Epithelial cell of proximal tubule (primary cell): ENCODE results near the gene SAMD4B. TPM values are rescaled to one million over a fixed set of nuclear protein-coding genes. Genes with fewer than 3 reads are reported as not detected.

Experiments used
- DNase-seq: peaks from one replicate; pipeline ENCODE4 v3.0.0-alpha.2; 2011; ENCODE audit warnings: low read depth
- H3K4me3 ChIP-seq: 2 replicates; pipeline ENCODE4 v1.5.1; 2011; ENCODE audit warnings: low read depth, mild to moderate bottlenecking, low read length
- CTCF ChIP-seq: conservative IDR thresholded peaks from 2 replicates; pipeline ENCODE4 v1.5.1; 2012; ENCODE audit warnings: low read depth, mild to moderate bottlenecking, low read length
- total RNA-seq: library from RNA; depleted of rRNA; stranded (reverse); fragments of >200 nt; gene quantifications from 2 replicates; pipeline ENCODE4 v1.2.3, GENCODE V29; 2015

Gene SAMD4B
- total RNA-seq, 1 donor from 2014 or later: 65.6 TPM

DNA sequence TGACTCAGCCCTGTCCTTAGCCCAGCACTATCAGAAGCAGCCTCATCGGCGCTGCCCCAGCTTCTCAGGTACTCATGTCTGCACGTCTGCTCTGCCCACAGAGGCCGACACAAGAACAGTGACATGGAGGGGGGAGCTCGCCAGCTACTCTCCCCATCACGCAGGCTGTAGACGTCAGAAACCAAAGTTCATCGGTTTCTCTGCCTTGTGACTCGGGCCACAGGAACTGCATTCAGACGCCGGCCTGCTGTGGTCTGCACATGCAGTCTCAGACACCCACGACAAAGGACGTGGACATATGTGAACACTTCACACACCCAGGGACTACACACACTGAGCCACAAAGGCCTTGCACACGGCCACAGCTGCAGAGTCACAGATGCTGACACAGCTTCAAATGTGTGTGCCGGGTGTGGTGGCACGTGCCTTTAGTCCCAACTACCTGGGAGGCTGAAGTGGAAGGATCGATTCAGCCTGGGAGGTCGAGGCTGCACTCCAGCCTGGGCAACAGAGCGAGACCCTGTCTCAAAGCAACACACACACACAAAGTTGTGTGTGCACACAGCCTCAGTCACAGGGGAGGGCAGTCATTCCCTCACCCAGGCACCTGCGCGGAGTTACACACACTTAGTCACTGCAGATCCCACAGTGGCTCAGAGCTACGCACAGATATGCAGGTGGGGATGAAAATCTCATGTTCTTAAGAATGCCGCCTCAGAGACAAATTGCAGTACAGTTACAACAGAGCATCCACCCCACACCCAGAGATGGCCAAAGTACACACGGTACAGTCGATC lies 59.5 kb downstream of the SAMD4B start:
- no peak for TF ChIP-seq CTCF
- DNase-seq: peak; percentile 80
- peak overlapping the region; percentile 54 for H3K4me3 ChIP-seq

- no peak for TF ChIP-seq CTCF
These were observed 60.4 kb downstream of the SAMD4B start for GRCh38 chr19:39402346-39403300.

DNA sequence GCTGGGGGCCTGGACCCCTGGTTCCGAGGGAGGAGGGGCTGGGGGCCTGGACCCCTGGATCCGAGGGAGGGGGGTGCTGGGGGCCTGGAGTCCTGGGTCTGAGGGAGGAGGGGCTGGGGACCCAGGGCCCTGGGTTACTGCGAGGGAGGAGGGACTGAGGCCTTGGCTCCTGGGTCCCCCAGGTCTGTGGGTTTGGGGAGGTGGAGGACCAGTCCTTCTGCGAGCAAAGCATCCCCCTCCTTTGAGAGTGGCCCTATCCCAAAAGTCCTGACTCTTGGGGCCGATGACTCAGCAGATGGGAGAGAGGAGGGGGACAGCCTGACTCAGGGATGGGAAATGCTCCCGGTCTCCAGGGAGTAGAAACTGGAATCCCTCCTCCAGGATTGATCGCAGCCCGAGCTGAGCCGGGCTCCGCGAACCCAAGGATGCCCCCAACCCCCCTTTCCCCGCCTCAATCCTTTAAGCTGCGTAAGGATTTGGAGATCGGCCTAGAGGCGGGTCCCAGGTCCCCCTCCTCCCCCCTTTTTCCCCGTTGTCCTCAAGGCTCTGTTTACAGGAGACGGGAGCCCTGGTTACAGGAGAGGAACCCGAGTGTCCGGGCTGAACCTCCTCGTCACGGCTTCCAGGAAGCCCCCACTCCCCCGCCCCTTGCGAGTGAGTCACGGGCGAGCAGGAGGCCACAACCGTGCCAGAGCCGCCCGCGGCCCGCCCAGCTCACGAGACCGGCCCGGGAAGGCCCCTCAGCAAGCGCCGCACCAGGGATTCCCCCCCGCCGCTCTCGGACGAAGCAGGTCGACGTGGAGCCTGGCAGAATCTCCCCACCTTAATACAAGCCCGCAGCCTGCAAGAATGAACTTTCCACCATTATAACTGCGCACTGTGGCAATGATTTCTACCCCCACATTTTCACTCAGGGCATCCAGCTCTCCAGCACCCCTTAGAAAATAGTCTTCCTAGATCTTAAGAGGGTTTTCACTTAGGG lies 61.4 kb downstream of the SAMD4B start:
- TF ChIP-seq CTCF: no peak
- peak overlapping the region; percentile 54 for H3K4me3 ChIP-seq
- peak; percentile 78 for DNase-seq

More at GRCh38 chr19:39402346-39403300, 60.4 kb downstream of the SAMD4B start:
- DNase-seq: no peak
- H3K4me3 ChIP-seq: peak overlapping the region; percentile 54

DNA sequence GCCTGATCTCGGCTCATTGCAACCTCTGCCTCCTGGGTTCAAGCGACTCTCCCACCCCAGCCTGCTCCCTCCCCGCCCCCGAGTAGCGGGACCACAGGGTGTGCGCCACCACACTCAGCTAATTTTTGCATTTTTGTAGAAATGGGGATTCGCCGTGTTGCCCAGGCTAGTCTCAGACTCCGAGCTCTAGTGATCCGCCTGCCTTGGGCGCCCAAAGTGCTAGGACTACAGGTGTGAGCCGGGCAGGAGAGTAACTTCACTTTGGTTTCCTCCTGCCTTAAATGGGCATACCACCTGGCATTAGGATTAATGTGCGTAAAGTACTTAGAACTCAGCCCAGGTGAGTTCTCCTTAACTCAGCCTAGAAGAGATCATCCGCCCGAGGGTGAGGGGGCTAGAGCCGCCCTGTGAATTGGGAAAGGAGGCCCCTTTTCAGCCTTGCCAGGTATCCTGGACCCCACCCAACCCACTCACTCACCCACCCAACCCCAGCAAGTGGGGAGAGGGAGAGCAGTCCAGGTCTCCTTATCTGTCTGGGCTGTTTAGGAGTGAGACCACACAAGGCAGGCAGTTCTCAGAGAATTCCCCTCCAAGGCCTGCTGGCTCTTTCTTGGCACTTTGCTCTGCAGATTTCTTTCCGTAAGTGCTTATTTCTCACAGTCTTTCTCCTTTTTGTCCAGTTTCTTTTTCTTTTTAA lies 63.2 kb downstream of the SAMD4B start:
- DNase-seq: no peak
- no peak overlapping the region for H3K4me3 ChIP-seq
- no peak for TF ChIP-seq CTCF

DNA sequence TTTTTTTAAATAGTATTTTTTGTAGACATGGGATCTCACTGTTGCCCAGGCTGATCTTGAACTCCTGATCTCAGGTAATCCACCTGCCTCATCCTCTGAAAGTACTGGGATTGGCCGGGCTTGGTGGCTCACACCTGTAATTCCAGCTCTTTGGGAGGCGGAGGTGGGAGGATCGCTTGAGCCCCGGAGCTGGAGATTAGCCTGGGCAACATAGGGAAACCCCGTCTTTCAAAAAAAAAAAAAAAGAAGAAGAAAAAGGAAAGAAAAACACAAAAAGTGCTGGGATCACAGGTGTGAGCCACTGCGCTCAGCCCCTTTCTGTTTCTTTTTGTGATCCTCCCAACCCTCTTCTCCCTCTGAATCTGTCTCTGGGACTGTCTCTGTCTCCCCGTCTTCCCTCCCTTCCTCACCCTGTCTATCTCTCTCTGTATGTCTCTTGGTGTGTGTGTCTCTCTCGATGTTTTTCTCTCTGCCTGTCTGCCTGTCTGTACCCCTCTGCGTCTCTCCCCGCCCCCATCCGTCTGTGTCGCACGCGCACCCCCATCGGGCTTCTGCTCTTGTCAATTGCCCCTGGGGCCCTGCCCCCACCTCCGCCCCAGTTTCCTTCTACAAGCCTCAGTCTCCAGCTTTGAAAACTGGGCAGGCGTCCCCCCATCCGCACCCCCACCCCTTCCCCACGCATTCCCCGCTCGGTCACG lies 63.9 kb downstream of the SAMD4B start:
- no peak for DNase-seq
- H3K4me3 ChIP-seq: peak overlapping the region; percentile 80
- TF ChIP-seq CTCF: no peak
